Ishikawa (cell line): ENCODE results near the gene FOXP1.

Experiments
- CEBPB ChIP-seq: IDR thresholded peaks from 2 replicates; pipeline ENCODE4 v1.6.1; 2012
- CREB1 ChIP-seq: IDR thresholded peaks from 2 replicates; pipeline ENCODE4 v1.6.1; 2012; ENCODE audit warnings: low read depth
- EGR1 ChIP-seq: IDR thresholded peaks from 2 replicates; pipeline ENCODE4 v1.6.1; 2012
- EP300 ChIP-seq: IDR thresholded peaks from 2 replicates; pipeline ENCODE4 v1.6.1; 2012; ENCODE audit warnings: borderline replicate concordance
- FOXM1 ChIP-seq: IDR thresholded peaks from 2 replicates; pipeline ENCODE4 v1.6.1; 2012; ENCODE audit warnings: low read depth, borderline replicate concordance
- MAX ChIP-seq: IDR thresholded peaks from 2 replicates; pipeline ENCODE4 v1.6.1; 2012
- NFIC ChIP-seq: IDR thresholded peaks from 2 replicates; pipeline ENCODE4 v1.6.1; 2012
- RAD21 ChIP-seq: IDR thresholded peaks from 2 replicates; pipeline ENCODE4 v1.6.1; 2012; ENCODE audit warnings: low read depth
- REST ChIP-seq: IDR thresholded peaks from 2 replicates; pipeline ENCODE4 v1.6.1; 2012; ENCODE audit warnings: low read depth, mild to moderate bottlenecking
- TAF1 ChIP-seq: IDR thresholded peaks from 2 replicates; pipeline ENCODE4 v1.6.1; 2012; ENCODE audit warnings: low read depth, mild to moderate bottlenecking
- TCF12 ChIP-seq: IDR thresholded peaks from 2 replicates; pipeline ENCODE4 v1.6.1; 2012; ENCODE audit warnings: low read depth
- TEAD4 ChIP-seq: IDR thresholded peaks from 2 replicates; pipeline ENCODE4 v1.6.1; 2012
- USF1 ChIP-seq: IDR thresholded peaks from 2 replicates; pipeline ENCODE4 v1.6.1; 2012
- YY1 ChIP-seq: IDR thresholded peaks from 2 replicates; pipeline ENCODE4 v1.6.1; 2012; ENCODE audit warnings: low read depth
- ZBTB7A ChIP-seq: IDR thresholded peaks from 2 replicates; pipeline ENCODE4 v1.6.1; 2012; ENCODE audit warnings: low read depth

The FOXP1 gene

GRCh38 chr3:70959506-70960291, 623.8 kb downstream of the FOXP1 start:
- no peak for TF ChIP-seq CEBPB
- no peak for TF ChIP-seq TEAD4
- no peak for TF ChIP-seq MAX

GRCh38 chr3:70952033-70952747, 631.3 kb downstream of the FOXP1 start:
- TF ChIP-seq REST (no peak), EP300 (no peak), FOXM1 (no peak), TAF1 (no peak), CEBPB (no peak), MAX (no peak), TEAD4 (no peak), NFIC (no peak), RAD21 (no peak), TCF12 (no peak), CREB1 (no peak), EGR1 (no peak)

GRCh38 chr3:70951316-70951715, 632.2 kb downstream of the FOXP1 start:
- TF ChIP-seq REST (no peak), TAF1 (no peak), TEAD4 (no peak), CREB1 (no peak), MAX (no peak), TCF12 (no peak), EGR1 (no peak), USF1 (no peak), FOXM1 (no peak)

GRCh38 chr3:70947579-70947978, 635.9 kb downstream of the FOXP1 start:
- TF ChIP-seq CEBPB = no peak
- no peak for TF ChIP-seq MAX
- TF ChIP-seq YY1 = no peak
- no peak for TF ChIP-seq TCF12
- no peak for TF ChIP-seq RAD21
- no peak for TF ChIP-seq TAF1
- TF ChIP-seq EGR1 = no peak
- no peak for TF ChIP-seq REST
- TF ChIP-seq CREB1 = no peak
- no peak for TF ChIP-seq USF1
- TF ChIP-seq NFIC = no peak
- TF ChIP-seq EP300 = no peak
- TF ChIP-seq ZBTB7A = no peak
